Osteoblast (primary cell): ENCODE measurements around the gene CAMTA1. TPM values are rescaled to one million over a fixed set of nuclear protein-coding genes. Genes with fewer than 3 reads are reported as not detected.
A peak's percentile ranks its signal among the peaks of the same experiment; 100 is the strongest.

ENCODE experiments used
- DNase-seq: peaks from one replicate; pipeline ENCODE4 v3.0.0; 2011; ENCODE audit warnings: low spot score, mixed read lengths; ENCODE audit not compliant: insufficient read length; ENCODE audit errors: missing footprints
- H2AFZ ChIP-seq: 2 replicates; pipeline ENCODE4 v1.6.0; 2011; ENCODE audit warnings: mild to moderate bottlenecking, low read length
- H3K27ac ChIP-seq: 2 replicates; pipeline ENCODE4 v1.5.1; 2011; ENCODE audit warnings: mild to moderate bottlenecking, low read depth, low read length, moderate library complexity
- H3K27me3 ChIP-seq: 2 replicates; pipeline ENCODE4 v1.6.0; 2012; ENCODE audit warnings: mild to moderate bottlenecking, control low read depth, inconsistent platforms, low read length, moderate library complexity; ENCODE audit not compliant: insufficient read depth
- H3K36me3 ChIP-seq: 2 replicates; pipeline ENCODE4 v1.5.1; 2011; ENCODE audit warnings: mild to moderate bottlenecking, low read length, control low read depth, moderate library complexity; ENCODE audit not compliant: insufficient read depth
- H3K4me1 ChIP-seq: 2 replicates; pipeline ENCODE4 v1.5.1; 2011; ENCODE audit warnings: mild to moderate bottlenecking, low read length, control low read depth, moderate library complexity; ENCODE audit not compliant: insufficient read depth
- H3K4me2 ChIP-seq: 2 replicates; pipeline ENCODE4 v1.6.0; 2011; ENCODE audit warnings: mild to moderate bottlenecking, low read length; ENCODE audit not compliant: insufficient read depth
- H3K4me3 ChIP-seq: fragments of 200-600 bp; sonication (generic); 3 replicates; pipeline ENCODE4 v1.5.1; 2012; ENCODE audit warnings: mild to moderate bottlenecking, low read length, inconsistent platforms; ENCODE audit not compliant: insufficient read depth
- H3K79me2 ChIP-seq: 2 replicates; pipeline ENCODE4 v1.6.0; 2012; ENCODE audit warnings: mild to moderate bottlenecking, low read length, control low read depth, inconsistent platforms; ENCODE audit not compliant: insufficient read depth
- H3K9me3 ChIP-seq: 2 replicates; pipeline ENCODE4 v1.5.1; 2011; ENCODE audit warnings: low read depth, low read length, control low read depth
- H4K20me1 ChIP-seq: 2 replicates; pipeline ENCODE4 v1.6.0; 2012; ENCODE audit warnings: mild to moderate bottlenecking, low read length, control low read depth; ENCODE audit not compliant: insufficient read depth
- total RNA-seq: library from RNA; depleted of rRNA; stranded (reverse); fragments of >200 nt; gene quantifications from 2 replicates; pipeline ENCODE4 v1.2.3, GENCODE V29; 2012
- TF ChIP-seq, protein P1 (sequence below): IDR thresholded peaks from 2 replicates; pipeline ENCODE4 v1.5.1; 2011; ENCODE audit warnings: mild to moderate bottlenecking, low read depth, low read length, moderate library complexity; ENCODE audit errors: extremely low read depth

Gene CAMTA1
- total RNA-seq, 1 donor, result 47.4 TPM

DNA sequence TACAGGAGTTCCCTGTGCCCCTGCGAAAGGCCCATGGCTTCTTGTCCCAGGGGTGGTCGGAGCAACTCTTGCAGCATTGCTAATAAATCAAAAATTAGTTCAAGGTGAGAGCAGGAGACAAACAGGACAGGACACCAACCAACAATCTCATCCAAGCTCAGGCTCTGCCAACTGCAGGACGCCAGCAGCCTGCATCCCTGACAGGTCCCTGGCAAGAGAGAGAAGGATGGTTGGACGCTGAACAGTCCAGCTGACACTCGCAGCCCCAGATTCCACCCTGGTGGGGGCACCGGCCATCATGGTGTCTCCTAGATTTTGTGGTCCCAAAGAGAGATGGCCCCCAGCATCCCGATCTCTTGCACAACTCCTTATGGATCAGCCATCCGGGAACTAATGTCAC is 843.8 kb downstream of the CAMTA1 start:
- H3K4me3 ChIP-seq, result no peak overlapping the region
- H3K36me3 ChIP-seq, result no peaks in the 10 kb centered on the region
- no peak overlapping the region for H3K27ac ChIP-seq
- DNase-seq, result no peak
- H3K4me2 ChIP-seq, result no peak overlapping the region
- TF ChIP-seq, protein P1, sequence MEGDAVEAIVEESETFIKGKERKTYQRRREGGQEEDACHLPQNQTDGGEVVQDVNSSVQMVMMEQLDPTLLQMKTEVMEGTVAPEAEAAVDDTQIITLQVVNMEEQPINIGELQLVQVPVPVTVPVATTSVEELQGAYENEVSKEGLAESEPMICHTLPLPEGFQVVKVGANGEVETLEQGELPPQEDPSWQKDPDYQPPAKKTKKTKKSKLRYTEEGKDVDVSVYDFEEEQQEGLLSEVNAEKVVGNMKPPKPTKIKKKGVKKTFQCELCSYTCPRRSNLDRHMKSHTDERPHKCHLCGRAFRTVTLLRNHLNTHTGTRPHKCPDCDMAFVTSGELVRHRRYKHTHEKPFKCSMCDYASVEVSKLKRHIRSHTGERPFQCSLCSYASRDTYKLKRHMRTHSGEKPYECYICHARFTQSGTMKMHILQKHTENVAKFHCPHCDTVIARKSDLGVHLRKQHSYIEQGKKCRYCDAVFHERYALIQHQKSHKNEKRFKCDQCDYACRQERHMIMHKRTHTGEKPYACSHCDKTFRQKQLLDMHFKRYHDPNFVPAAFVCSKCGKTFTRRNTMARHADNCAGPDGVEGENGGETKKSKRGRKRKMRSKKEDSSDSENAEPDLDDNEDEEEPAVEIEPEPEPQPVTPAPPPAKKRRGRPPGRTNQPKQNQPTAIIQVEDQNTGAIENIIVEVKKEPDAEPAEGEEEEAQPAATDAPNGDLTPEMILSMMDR, result no peak
- no peaks in the 10 kb centered on the region for H3K79me2 ChIP-seq
- no peaks in the 10 kb centered on the region for H3K4me1 ChIP-seq
- peaks cover 40% of the 10 kb centered on the region for H3K27me3 ChIP-seq
- H4K20me1 ChIP-seq, result no peaks in the 10 kb centered on the region
- no peak overlapping the region for H2AFZ ChIP-seq
- no peaks in the 10 kb centered on the region for H3K9me3 ChIP-seq

DNA sequence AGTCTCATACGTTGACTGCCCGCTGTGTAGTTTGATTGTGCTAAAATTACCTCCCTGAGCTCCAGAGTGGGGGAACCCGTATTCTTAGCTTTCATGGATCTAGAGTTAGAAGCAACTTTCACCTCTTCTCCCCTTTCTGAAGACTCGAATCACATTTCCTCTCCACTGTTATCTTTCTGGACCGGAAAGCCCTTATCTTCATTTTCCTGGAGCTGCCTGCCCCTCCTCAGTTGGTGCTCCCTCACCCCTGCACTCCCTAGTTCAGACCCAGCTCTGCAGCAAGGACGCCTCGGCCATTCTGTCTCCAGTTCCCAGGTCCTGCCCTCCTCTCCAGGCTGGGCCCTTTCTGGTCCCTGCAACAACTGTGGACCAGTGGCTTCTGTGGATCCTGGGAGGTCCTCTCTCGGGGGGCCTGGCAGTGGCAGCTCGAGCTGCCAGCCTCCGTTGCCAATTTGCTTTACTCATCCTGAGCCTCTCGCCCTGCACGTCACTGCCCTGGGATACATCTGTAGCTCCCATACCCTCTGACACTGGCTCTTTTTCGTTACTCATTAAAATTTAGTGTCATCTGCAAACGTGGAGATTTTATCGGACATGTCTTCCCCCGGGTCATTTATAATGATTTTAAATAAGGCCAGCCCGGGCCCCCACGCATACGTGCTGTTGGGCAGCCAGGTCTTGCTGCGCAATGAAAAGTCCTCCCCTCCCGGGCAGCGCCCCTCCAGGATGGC is 844.4 kb downstream of the CAMTA1 start:
- no peak overlapping the region for H3K27ac ChIP-seq
- no peak overlapping the region for H3K4me3 ChIP-seq
- no peaks in the 10 kb centered on the region for H3K9me3 ChIP-seq
- no peaks in the 10 kb centered on the region for H3K4me1 ChIP-seq
- H4K20me1 ChIP-seq, result no peaks in the 10 kb centered on the region
- TF ChIP-seq, protein P1, result no peak
- no peak for DNase-seq
- no peaks in the 10 kb centered on the region for H3K36me3 ChIP-seq
- no peaks in the 10 kb centered on the region for H3K79me2 ChIP-seq
- H2AFZ ChIP-seq, result no peak overlapping the region
- H3K4me2 ChIP-seq, result no peak overlapping the region
- H3K27me3 ChIP-seq, result peaks cover 38% of the 10 kb centered on the region

DNA sequence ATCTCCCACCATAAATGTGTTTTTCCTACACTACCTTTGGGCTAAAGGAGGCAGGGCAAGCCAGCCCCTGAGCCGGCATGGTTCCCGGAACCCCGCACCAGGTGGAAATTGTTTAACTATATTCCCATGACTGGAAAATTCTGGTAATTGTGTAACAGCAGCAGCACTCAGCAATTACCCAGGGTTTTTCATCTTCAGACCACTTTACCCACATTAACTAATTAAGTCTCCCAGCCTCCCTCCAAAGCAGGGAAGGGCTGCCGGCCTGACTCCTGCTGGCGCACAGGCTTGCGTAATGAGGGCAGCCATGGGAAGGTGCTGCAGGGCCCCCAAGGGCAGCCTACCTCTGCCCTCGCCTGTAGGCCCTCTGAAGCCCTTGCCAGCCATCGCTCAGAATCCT is 845.1 kb downstream of the CAMTA1 start:
- H2AFZ ChIP-seq, result no peak overlapping the region
- no peaks in the 10 kb centered on the region for H3K79me2 ChIP-seq
- no peak overlapping the region for H3K4me3 ChIP-seq
- no peaks in the 10 kb centered on the region for H3K9me3 ChIP-seq
- peak; percentile 46 for DNase-seq
- H3K36me3 ChIP-seq, result no peaks in the 10 kb centered on the region
- TF ChIP-seq, protein P1, result no peak
- no peaks in the 10 kb centered on the region for H3K4me1 ChIP-seq
- H4K20me1 ChIP-seq, result no peaks in the 10 kb centered on the region
- no peak overlapping the region for H3K27ac ChIP-seq
- peaks cover 37% of the 10 kb centered on the region for H3K27me3 ChIP-seq
- no peak overlapping the region for H3K4me2 ChIP-seq

DNA sequence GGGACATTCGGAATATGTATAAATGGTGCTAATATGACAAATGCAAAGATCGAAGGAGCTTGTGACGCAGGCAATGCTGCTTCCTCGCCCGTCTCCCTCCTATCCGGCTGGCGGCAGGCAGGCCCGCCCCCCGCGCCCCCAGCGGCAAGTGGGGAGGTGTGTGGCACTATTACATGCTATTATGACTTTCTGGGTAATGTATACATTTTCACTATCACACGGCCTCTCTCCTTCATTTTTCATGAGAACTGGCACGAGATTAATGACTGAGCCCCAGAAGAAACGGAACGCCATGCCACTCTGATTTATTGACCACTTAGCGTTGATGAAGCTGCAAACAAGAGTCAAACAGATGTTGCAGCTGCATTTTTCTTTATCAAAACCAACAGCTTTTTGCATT is 846.9 kb downstream of the CAMTA1 start:
- Histone ChIP-seq H3K4me2 (no peak overlapping the region), H3K27ac (no peak overlapping the region)

More for the DNA sequence above, 846.9 kb downstream of the CAMTA1 start:
- Histone ChIP-seq H3K4me3 (no peak overlapping the region), H3K79me2 (no peaks in the 10 kb centered on the region), H4K20me1 (no peaks in the 10 kb centered on the region), H3K27me3 (peaks cover 21% of the 10 kb centered on the region), H2AFZ (no peak overlapping the region), H3K36me3 (no peaks in the 10 kb centered on the region), H3K9me3 (no peaks in the 10 kb centered on the region), H3K4me1 (no peaks in the 10 kb centered on the region)
- TF ChIP-seq, protein P1, result no peak
- peak; percentile 64 for DNase-seq
